GM23338 (cell line): ENCODE results near the gene CD300H. TPM values are rescaled to one million over a fixed set of nuclear protein-coding genes. Genes with fewer than 3 reads are reported as not detected.

Experiments used
- ATAC-seq: fragments of 200-7000 bp; cut with Tn5 transposase; 3 replicates; pipeline ENCODE4 v1.9.1; 2020
- DNase-seq: peaks from one replicate; pipeline ENCODE4 v3.0.0-alpha.2; 2015; ENCODE audit warnings: low spot score
- H2AFZ ChIP-seq: fragments of 200-600 bp; sonication (generic); 2 replicates; pipeline ENCODE4 v1.8.0; 2016; ENCODE audit warnings: antibody characterized with exemption, mild to moderate bottlenecking, moderate library complexity
- H3F3A ChIP-seq: fragments of 200-600 bp; sonication (generic); replicated peaks from 2 replicates; pipeline ENCODE4 v1.8.0; 2017; ENCODE audit warnings: antibody characterized with exemption, mixed run types, low read depth
- H3K27ac ChIP-seq: fragments of 200-600 bp; sonication (generic); 2 replicates; pipeline ENCODE4 v1.6.1; 2016; ENCODE audit warnings: low read depth
- H3K27me3 ChIP-seq: fragments of 200-600 bp; sonication (generic); 2 replicates; pipeline ENCODE4 v1.8.0; 2016; ENCODE audit warnings: mild to moderate bottlenecking, mixed run types, moderate library complexity; ENCODE audit not compliant: insufficient read depth
- H3K36me3 ChIP-seq: fragments of 200-600 bp; sonication (generic); 2 replicates; pipeline ENCODE4 v1.8.0; 2016; ENCODE audit warnings: mild to moderate bottlenecking; ENCODE audit not compliant: insufficient read depth
- H3K4me1 ChIP-seq: fragments of 200-600 bp; sonication (generic); 2 replicates; pipeline ENCODE4 v1.8.0; 2016; ENCODE audit warnings: mild to moderate bottlenecking, moderate library complexity; ENCODE audit not compliant: insufficient read depth
- H3K4me2 ChIP-seq: fragments of 200-600 bp; sonication (generic); 2 replicates; pipeline ENCODE4 v1.7.1; 2017; ENCODE audit warnings: mixed run types
- H3K4me3 ChIP-seq: fragments of 200-600 bp; sonication (generic); 2 replicates; pipeline ENCODE4 v1.6.1; 2016; ENCODE audit warnings: mixed run types
- H3K79me2 ChIP-seq: fragments of 200-600 bp; sonication (generic); replicated peaks from 2 replicates; pipeline ENCODE4 v1.8.0; 2017; ENCODE audit warnings: mild to moderate bottlenecking; ENCODE audit not compliant: insufficient read depth
- H3K9me2 ChIP-seq: fragments of 200-600 bp; sonication (generic); 2 replicates; pipeline ENCODE4 v1.8.0; 2017; ENCODE audit not compliant: insufficient read depth
- H4K20me1 ChIP-seq: fragments of 200-600 bp; sonication (generic); replicated peaks from 2 replicates; pipeline ENCODE4 v1.8.0; 2017; ENCODE audit warnings: mild to moderate bottlenecking; ENCODE audit not compliant: insufficient read depth
- H3K27ac Mint-ChIP-seq: 2 replicates; pipeline ENCODE4 v1.8.0; 2020; ENCODE audit warnings: inconsistent platforms, mild to moderate bottlenecking, moderate library complexity, mixed read lengths
- H3K27me3 Mint-ChIP-seq: 3 replicates; pipeline ENCODE4 v1.8.0; 2022; ENCODE audit warnings: low read depth, mild to moderate bottlenecking, moderate library complexity, mixed read lengths, inconsistent platforms; ENCODE audit not compliant: insufficient read depth, poor library complexity
- H3K36me3 Mint-ChIP-seq: 3 replicates; pipeline ENCODE4 v1.8.0; 2021; ENCODE audit warnings: low read depth, mild to moderate bottlenecking, inconsistent platforms, moderate library complexity, mixed read lengths
- H3K4me1 Mint-ChIP-seq: 3 replicates; pipeline ENCODE4 v1.8.0; 2020; ENCODE audit warnings: mild to moderate bottlenecking, inconsistent platforms, mixed read lengths
- H3K4me3 Mint-ChIP-seq: 3 replicates; pipeline ENCODE4 v1.8.0; 2021; ENCODE audit warnings: moderate library complexity, mild to moderate bottlenecking, inconsistent platforms, mixed read lengths
- H3K9me3 Mint-ChIP-seq: 3 replicates; pipeline ENCODE4 v1.8.0; 2020; ENCODE audit warnings: moderate library complexity, mild to moderate bottlenecking, inconsistent platforms, mixed read lengths
- CREB1 ChIP-seq: fragments of 250-450 bp; sonication (Bioruptor Pico); IDR thresholded peaks from 2 replicates; pipeline ENCODE4 v1.5.0; 2020; ENCODE audit warnings: low read depth, mild to moderate bottlenecking, moderate library complexity
- CTCF ChIP-seq, 2 experiments: fragments of 200-600 bp in 1 of 2; sonication (generic) in 1 of 2; conservative IDR thresholded peaks; 2 replicates each; pipeline versions ENCODE4 v1.5.1 to v1.6.1; 2016 to 2017; ENCODE audit warnings: antibody characterized with exemption in 2 of 2, low read depth in 2 of 2, mild to moderate bottlenecking in 2 of 2, moderate library complexity in 1 of 2
- EZH2phosphoT487 ChIP-seq: fragments of 200-600 bp; sonication (generic); IDR thresholded peaks from one replicate; pipeline ENCODE4 v1.8.1; 2018; ENCODE audit warnings: antibody characterized with exemption; ENCODE audit not compliant: unreplicated experiment
- POLR2AphosphoS5 ChIP-seq: IDR thresholded peaks from 2 replicates; pipeline ENCODE4 v1.6.1; 2016; ENCODE audit warnings: antibody characterized with exemption, low read depth
- STAT1 ChIP-seq: IDR thresholded peaks from one replicate; pipeline ENCODE4 v1.6.1; 2016; ENCODE audit warnings: antibody characterized with exemption; ENCODE audit not compliant: unreplicated experiment
- ZNF114 ChIP-seq: fragments of 250-450 bp; sonication (Bioruptor Pico); IDR thresholded peaks from 2 replicates; pipeline ENCODE4 v1.5.0; 2020; ENCODE audit warnings: mild to moderate bottlenecking, moderate library complexity
- ZNF462 ChIP-seq: fragments of 250-450 bp; sonication (Bioruptor Pico); IDR thresholded peaks from 2 replicates; pipeline ENCODE4 v1.5.0; 2020; ENCODE audit warnings: mild to moderate bottlenecking, moderate library complexity
- polyA plus RNA-seq: library from polyadenylated mRNA; unstranded; fragments of >200 nt; fragmentation: Nextera tagmentation; extraction: Ambion mirVana; gene quantifications from 2 replicates; pipeline ENCODE4 v1.2.1, GENCODE V29; 2016
- total RNA-seq: library from RNA; depleted of rRNA; stranded (reverse); fragments of >200 nt; shearing (Covaris generic); gene quantifications from 2 replicates; pipeline ENCODE4 v1.2.3, GENCODE V29; 2014

Gene CD300H
- total and polyA plus RNA-seq, 2 experiments from 2014 or later, result not detected

GRCh38 chr17:74525781-74526288 is 41.5 kb downstream of the CD300H start (continued):
- no peak for TF ChIP-seq ZNF462 (CRISPR knock-in tag)
- TF ChIP-seq CREB1 (CRISPR knock-in tag), result no peak
- TF ChIP-seq EZH2phosphoT487, result no peak

GRCh38 chr17:74525465-74525725 is 41.9 kb downstream of the CD300H start:
- H2AFZ ChIP-seq, result no peak overlapping the region
- H3K9me2 ChIP-seq, result no peaks in the 10 kb centered on the region
- H4K20me1 ChIP-seq, result no peaks in the 10 kb centered on the region
- no peaks in the 10 kb centered on the region for H3F3A ChIP-seq
- H3K4me3 ChIP-seq, result no peak overlapping the region
- H3K4me1 ChIP-seq, result no peaks in the 10 kb centered on the region
- no peak for TF ChIP-seq CREB1 (CRISPR knock-in tag)
- TF ChIP-seq POLR2AphosphoS5, result no peak
- no peak for TF ChIP-seq CTCF (conservative IDR thresholded peaks at IDR 0.05; ENCODE audit: low read depth in 2 of 2)
- no peak for TF ChIP-seq ZNF114 (CRISPR knock-in tag)
- no peak for TF ChIP-seq STAT1
- H3K27me3 ChIP-seq, result no peaks in the 10 kb centered on the region
- H3K27me3 Mint-ChIP-seq, result peaks cover 4% of the 10 kb centered on the region
- H3K4me3 Mint-ChIP-seq, result no peak overlapping the region
- no peaks in the 10 kb centered on the region for H3K4me1 Mint-ChIP-seq
- DNase-seq, result no peak
- no peaks in the 10 kb centered on the region for H3K36me3 ChIP-seq
- H3K27ac Mint-ChIP-seq, result no peak overlapping the region
- H3K27ac ChIP-seq, result no peak overlapping the region
- H3K79me2 ChIP-seq, result no peaks in the 10 kb centered on the region
- H3K9me3 Mint-ChIP-seq, result peaks cover 30% of the 10 kb centered on the region
- no peaks in the 10 kb centered on the region for H3K36me3 Mint-ChIP-seq
- no peak for ATAC-seq
- H3K4me2 ChIP-seq, result no peak overlapping the region
